Lower lobe of right lung (tissue), 2 donors: ENCODE data around the gene CRISP2. TPM values are rescaled to one million over a fixed set of nuclear protein-coding genes. Genes with fewer than 3 reads are reported as not detected.
"Not testable (repeated sequence)": the region's sequence is repeated elsewhere in the genome, so short reads cannot be mapped to it uniquely, and the experiment has no call there.

ENCODE experiments used
- ATAC-seq, 2 donors: fragments of 200-7000 bp; cut with Tn5 transposase; one replicate each; pipeline ENCODE4 v1.9.1; 2020 to 2022; ENCODE audit warnings: mild to moderate bottlenecking in 2 of 2, moderate library complexity in 2 of 2
- DNase-seq: peaks from one replicate; pipeline ENCODE4 v3.0.0-alpha.2; 2020
- H3K27ac ChIP-seq: fragments of 200-600 bp; one replicate; pipeline ENCODE4 v1.8.0; 2022
- H3K27me3 ChIP-seq: fragments of 200-600 bp; one replicate; pipeline ENCODE4 v1.8.0; 2022; ENCODE audit warnings: low read depth
- H3K36me3 ChIP-seq: fragments of 200-600 bp; one replicate; pipeline ENCODE4 v1.8.0; 2022; ENCODE audit warnings: mild to moderate bottlenecking
- H3K4me1 ChIP-seq: fragments of 200-600 bp; one replicate; pipeline ENCODE4 v1.8.0; 2022
- H3K4me3 ChIP-seq: fragments of 200-600 bp; one replicate; pipeline ENCODE4 v1.8.0; 2022; ENCODE audit warnings: mild to moderate bottlenecking
- H3K9me3 ChIP-seq: fragments of 200-600 bp; one replicate; pipeline ENCODE4 v1.8.0; 2022
- intact Hi-C: fragments of 100-400 bp; cut with DNase I; formaldehyde crosslinking; loops from one replicate; pipeline ENCODE4 v1.11.0; 2022
- total RNA-seq: library from RNA; stranded (reverse); fragmentation: NEBNext Ultra II Directional; extraction: Animal tissue kit (Norgen Biotek cat#: 25700); gene quantifications from one replicate; pipeline ENCODE4 v1.2.1, GENCODE V29; 2021
- TF ChIP-seq, protein P1 (sequence below): fragments of 200-600 bp; IDR thresholded peaks from one replicate; pipeline ENCODE4 v1.8.0; 2022; ENCODE audit warnings: antibody characterized with exemption, mild to moderate bottlenecking
- donor health status: DM: no; HTN: yes; CAD: no; lungs with severe emphysema.

CRISP2 gene
- total RNA-seq, 1 donor from 2014 or later = 0.83 TPM

GRCh38 chr6:49668083-49668511 is 45.2 kb downstream of the CRISP2 start:
- Histone ChIP-seq H3K4me3 (no peak overlapping the region), H3K27me3 (no peaks in the 10 kb centered on the region), H3K36me3 (no peaks in the 10 kb centered on the region), H3K9me3 (no peaks in the 10 kb centered on the region), H3K27ac (no peak overlapping the region), H3K4me1 (no peaks in the 10 kb centered on the region)
- ATAC-seq = peak in 1 of 2 donors; percentile 66
- intact Hi-C loops = no loop called here
- no peak for DNase-seq
- TF ChIP-seq, protein P1, sequence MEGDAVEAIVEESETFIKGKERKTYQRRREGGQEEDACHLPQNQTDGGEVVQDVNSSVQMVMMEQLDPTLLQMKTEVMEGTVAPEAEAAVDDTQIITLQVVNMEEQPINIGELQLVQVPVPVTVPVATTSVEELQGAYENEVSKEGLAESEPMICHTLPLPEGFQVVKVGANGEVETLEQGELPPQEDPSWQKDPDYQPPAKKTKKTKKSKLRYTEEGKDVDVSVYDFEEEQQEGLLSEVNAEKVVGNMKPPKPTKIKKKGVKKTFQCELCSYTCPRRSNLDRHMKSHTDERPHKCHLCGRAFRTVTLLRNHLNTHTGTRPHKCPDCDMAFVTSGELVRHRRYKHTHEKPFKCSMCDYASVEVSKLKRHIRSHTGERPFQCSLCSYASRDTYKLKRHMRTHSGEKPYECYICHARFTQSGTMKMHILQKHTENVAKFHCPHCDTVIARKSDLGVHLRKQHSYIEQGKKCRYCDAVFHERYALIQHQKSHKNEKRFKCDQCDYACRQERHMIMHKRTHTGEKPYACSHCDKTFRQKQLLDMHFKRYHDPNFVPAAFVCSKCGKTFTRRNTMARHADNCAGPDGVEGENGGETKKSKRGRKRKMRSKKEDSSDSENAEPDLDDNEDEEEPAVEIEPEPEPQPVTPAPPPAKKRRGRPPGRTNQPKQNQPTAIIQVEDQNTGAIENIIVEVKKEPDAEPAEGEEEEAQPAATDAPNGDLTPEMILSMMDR = no peak

GRCh38 chr6:49666930-49667757 is 46.2 kb downstream of the CRISP2 start:
- ATAC-seq = no peak
- Histone ChIP-seq H3K4me1 (no peaks in the 10 kb centered on the region), H3K9me3 (no peaks in the 10 kb centered on the region), H3K36me3 (no peaks in the 10 kb centered on the region), H3K4me3 (no peak overlapping the region), H3K27me3 (no peaks in the 10 kb centered on the region), H3K27ac (no peak overlapping the region)
- TF ChIP-seq, protein P1 = no peak
- DNase-seq = no peak
- intact Hi-C loops = no loop called here

DNA sequence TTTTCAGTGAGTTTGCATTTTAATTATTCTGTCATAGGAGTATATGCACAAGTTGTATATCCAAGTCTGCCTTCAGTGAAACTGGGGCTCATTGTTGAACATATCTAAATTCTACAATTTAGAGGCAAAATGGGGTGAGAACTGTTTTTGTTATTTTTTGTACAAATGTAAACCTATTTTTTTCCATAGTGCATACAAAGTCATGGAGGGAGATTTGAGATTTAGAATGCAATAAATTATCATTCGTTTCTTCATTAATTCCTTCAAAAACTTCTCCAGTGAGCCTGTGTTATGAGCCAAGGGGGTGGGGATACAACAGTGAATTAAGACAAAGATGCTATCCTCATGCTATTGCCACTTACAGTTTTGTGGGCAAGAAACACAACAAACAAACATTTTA is 46.9 kb downstream of the CRISP2 start:
- TF ChIP-seq, protein P1 = no peak
- Histone ChIP-seq H3K4me1 (no peaks in the 10 kb centered on the region), H3K36me3 (no peaks in the 10 kb centered on the region), H3K4me3 (no peak overlapping the region), H3K9me3 (no peaks in the 10 kb centered on the region), H3K27me3 (no peaks in the 10 kb centered on the region), H3K27ac (no peak overlapping the region)
- no peak for ATAC-seq
- no peak for DNase-seq
- intact Hi-C loops = no loop called here

GRCh38 chr6:49664817-49665216 is 48.5 kb downstream of the CRISP2 start:
- ATAC-seq (no peak), DNase-seq (no peak)
- Histone ChIP-seq H3K4me1 (no peaks in the 10 kb centered on the region), H3K9me3 (no peaks in the 10 kb centered on the region), H3K4me3 (no peak overlapping the region), H3K27me3 (no peaks in the 10 kb centered on the region), H3K36me3 (no peaks in the 10 kb centered on the region), H3K27ac (no peak overlapping the region)
- TF ChIP-seq, protein P1 = no peak
- intact Hi-C loops = no loop called here

DNA sequence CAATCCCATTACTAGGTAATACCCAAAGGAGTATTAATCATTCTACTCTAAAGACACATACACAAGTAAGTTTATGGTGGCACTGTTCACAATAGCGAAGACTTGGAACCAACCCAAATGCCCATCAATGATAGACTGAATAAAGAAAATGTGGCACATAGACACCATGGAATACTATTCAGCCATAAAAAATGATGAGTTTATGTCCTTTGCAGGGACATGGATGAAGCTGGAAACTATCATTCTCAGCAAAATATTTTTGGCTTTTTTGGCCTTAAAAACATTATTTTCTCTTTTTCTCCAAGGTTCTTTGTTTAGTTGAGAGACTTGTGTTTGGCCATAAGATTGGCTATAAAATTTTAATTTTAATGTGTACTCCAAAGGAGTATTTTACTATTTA is 49.3 kb downstream of the CRISP2 start:
- H3K9me3 ChIP-seq, H3K27me3 ChIP-seq, H3K36me3 ChIP-seq, H3K27ac ChIP-seq, ATAC-seq, DNase-seq, H3K4me3 ChIP-seq, H3K4me1 ChIP-seq, intact Hi-C loops: not testable (repeated sequence)

DNA sequence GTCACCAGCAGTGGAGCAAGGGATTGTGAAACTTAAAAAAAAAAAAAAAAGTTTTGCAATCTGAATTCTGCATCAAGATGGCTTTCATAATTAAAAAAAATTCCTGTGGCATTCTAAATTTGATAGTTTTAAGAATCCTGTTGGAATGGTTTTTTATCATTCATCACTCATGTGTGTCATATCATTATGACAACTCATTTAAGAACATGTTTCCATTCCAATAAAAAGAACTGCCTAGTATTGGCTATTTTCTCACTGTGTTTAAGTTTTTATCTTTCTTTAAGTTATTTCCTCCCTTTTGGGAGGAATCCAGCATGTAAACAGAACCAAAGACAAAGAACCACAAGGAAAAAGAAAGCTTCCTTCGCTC is 50.5 kb downstream of the CRISP2 start:
- Histone ChIP-seq H3K36me3 (no peaks in the 10 kb centered on the region), H3K9me3 (no peaks in the 10 kb centered on the region), H3K4me3 (no peak overlapping the region), H3K4me1 (no peaks in the 10 kb centered on the region), H3K27ac (no peak overlapping the region), H3K27me3 (no peaks in the 10 kb centered on the region)
- intact Hi-C loops = no loop called here
- TF ChIP-seq, protein P1 = no peak
- DNase-seq (no peak), ATAC-seq (no peak)
